22Rv1 (cell line): ENCODE data around the gene ASTN2.

Experiments used
- ZFX ChIP-seq: fragments of 450-650 bp; IDR thresholded peaks from 2 replicates; pipeline ENCODE4 v1.6.1; 2017; ENCODE audit warnings: antibody characterized with exemption, borderline replicate concordance
- TF ChIP-seq, protein P1 (sequence below): fragments of 450-650 bp; IDR thresholded peaks from 2 replicates; pipeline ENCODE4 v1.5.1; 2017; ENCODE audit warnings: mild to moderate bottlenecking

DNA sequence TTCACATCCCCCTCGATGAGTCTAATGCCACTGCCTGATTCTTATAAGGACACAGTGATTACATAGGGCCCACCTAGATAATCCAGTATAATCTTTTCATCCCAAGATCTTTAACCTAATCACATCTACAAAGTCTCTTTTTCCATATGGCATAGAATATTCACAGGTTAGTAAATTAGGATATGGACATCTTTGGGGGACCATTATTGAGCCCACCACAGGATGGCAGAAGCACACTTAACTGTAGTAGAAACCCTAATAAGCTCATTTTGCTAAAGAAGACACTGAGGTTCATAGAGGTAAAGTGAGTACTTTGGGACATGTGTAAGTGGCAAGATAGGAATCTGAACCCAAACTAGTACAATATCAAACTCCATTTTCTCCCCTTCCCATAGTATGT is 38.9 kb downstream of the ASTN2 start:
- TF ChIP-seq, protein P1, sequence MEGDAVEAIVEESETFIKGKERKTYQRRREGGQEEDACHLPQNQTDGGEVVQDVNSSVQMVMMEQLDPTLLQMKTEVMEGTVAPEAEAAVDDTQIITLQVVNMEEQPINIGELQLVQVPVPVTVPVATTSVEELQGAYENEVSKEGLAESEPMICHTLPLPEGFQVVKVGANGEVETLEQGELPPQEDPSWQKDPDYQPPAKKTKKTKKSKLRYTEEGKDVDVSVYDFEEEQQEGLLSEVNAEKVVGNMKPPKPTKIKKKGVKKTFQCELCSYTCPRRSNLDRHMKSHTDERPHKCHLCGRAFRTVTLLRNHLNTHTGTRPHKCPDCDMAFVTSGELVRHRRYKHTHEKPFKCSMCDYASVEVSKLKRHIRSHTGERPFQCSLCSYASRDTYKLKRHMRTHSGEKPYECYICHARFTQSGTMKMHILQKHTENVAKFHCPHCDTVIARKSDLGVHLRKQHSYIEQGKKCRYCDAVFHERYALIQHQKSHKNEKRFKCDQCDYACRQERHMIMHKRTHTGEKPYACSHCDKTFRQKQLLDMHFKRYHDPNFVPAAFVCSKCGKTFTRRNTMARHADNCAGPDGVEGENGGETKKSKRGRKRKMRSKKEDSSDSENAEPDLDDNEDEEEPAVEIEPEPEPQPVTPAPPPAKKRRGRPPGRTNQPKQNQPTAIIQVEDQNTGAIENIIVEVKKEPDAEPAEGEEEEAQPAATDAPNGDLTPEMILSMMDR: no peak
- TF ChIP-seq ZFX: no peak
